ENCODE measurements around the gene AP3M1. TPM values are rescaled to one million over a fixed set of nuclear protein-coding genes. Genes with fewer than 3 reads are reported as not detected.
"Not testable (repeated sequence)": the region's sequence is repeated elsewhere in the genome, so short reads cannot be mapped to it uniquely, and the experiment has no call there.

Gene AP3M1
- total RNA-seq, 4 donors from 2014 or later: 19.7 to 24.7 (median 21.1) TPM

GRCh38 chr10:74151879-74152722, 1.5 kb upstream of the AP3M1 start:
- no peaks in the 10 kb centered on the region for H3K9me3 ChIP-seq
- H3K36me3 ChIP-seq: no peaks in the 10 kb centered on the region
- TF ChIP-seq CTCF (IDR thresholded peaks at IDR 0.05) (no peak), POLR2A (IDR thresholded peaks at IDR 0.05) (no peak), EP300 (IDR thresholded peaks at IDR 0.05) (no peak), POLR2AphosphoS5 (IDR thresholded peaks at IDR 0.05) (no peak)
- peak overlapping the region; percentile 84 for H3K4me3 ChIP-seq
- peak overlapping the region; percentile 95 for H3K27ac ChIP-seq
- DNase-seq (ENCODE audit: low spot score in 2 of 2): no peak
- 17% methylated on average over 5 of the region's 5 CpGs for WGBS
- no peaks in the 10 kb centered on the region for H3K27me3 ChIP-seq
- peaks cover 38% of the 10 kb centered on the region for H3K4me1 ChIP-seq

- H3K4me3 ChIP-seq: peak within 1 kb of the TSS; percentile 84
- peak; percentile 100 for DNase-seq (ENCODE audit: low spot score in 2 of 2)
- no peaks in the 10 kb centered on the region for H3K27me3 ChIP-seq
- H3K4me1 ChIP-seq: peaks cover 38% of the 10 kb centered on the region
- H3K36me3 ChIP-seq: no peaks in the 10 kb centered on the region
- no peaks in the 10 kb centered on the region for H3K9me3 ChIP-seq
- peak within 1 kb of the TSS; percentile 95 for H3K27ac ChIP-seq
- no peak for TF ChIP-seq CTCF (IDR thresholded peaks at IDR 0.05)
- no peak for TF ChIP-seq POLR2A (IDR thresholded peaks at IDR 0.05)
- TF ChIP-seq POLR2AphosphoS5 (IDR thresholded peaks at IDR 0.05): peak in 1 of 3 donors; percentile 6
- TF ChIP-seq EP300 (IDR thresholded peaks at IDR 0.05): no peak
- under 1% methylated on average over 37 of the region's 57 CpGs for WGBS
These were observed 606 bp upstream of the AP3M1 start, which contains the start of gene ADK for GRCh38 chr10:74150990-74151878. ADK (plus strand) TSS chr10:74151221; CDS start chr10:74151279, 58 bp downstream.

GRCh38 chr10:74146980-74147379, 3.6 kb downstream of the AP3M1 start:
- not testable (repeated sequence) for H3K9me3 ChIP-seq; H3K27me3 ChIP-seq; H3K27ac ChIP-seq; H3K4me3 ChIP-seq; H3K36me3 ChIP-seq; DNase-seq (ENCODE audit: low spot score in 2 of 2)
- whole genome bisulfite sequencing: 92% methylated on average over 10 of the region's 10 CpGs
- peaks cover 34% of the 10 kb centered on the region for H3K4me1 ChIP-seq

GRCh38 chr10:74145133-74145532, 5.5 kb downstream of the AP3M1 start:
- 20% methylated on average over 2 of the region's 2 CpGs for WGBS
- H3K27ac ChIP-seq: no peak overlapping the region
- H3K9me3 ChIP-seq: no peaks in the 10 kb centered on the region
- peaks cover under 1% of the 10 kb centered on the region for H3K36me3 ChIP-seq
- no peaks in the 10 kb centered on the region for H3K27me3 ChIP-seq
- TF ChIP-seq CTCF (IDR thresholded peaks at IDR 0.05) (no peak), POLR2AphosphoS5 (IDR thresholded peaks at IDR 0.05) (no peak), EP300 (IDR thresholded peaks at IDR 0.05) (no peak), POLR2A (IDR thresholded peaks at IDR 0.05) (no peak)
- no peak overlapping the region for H3K4me3 ChIP-seq
- H3K4me1 ChIP-seq: peaks cover 29% of the 10 kb centered on the region
- no peak for DNase-seq (ENCODE audit: low spot score in 2 of 2)

GRCh38 chr10:74140553-74140952, 10.1 kb downstream of the AP3M1 start:
- H3K27me3 ChIP-seq: no peaks in the 10 kb centered on the region
- no peaks in the 10 kb centered on the region for H3K9me3 ChIP-seq
- WGBS: 74% methylated on average over 2 of the region's 2 CpGs
- H3K4me3 ChIP-seq: no peak overlapping the region
- H3K27ac ChIP-seq: no peak overlapping the region
- TF ChIP-seq CTCF (IDR thresholded peaks at IDR 0.05) (no peak), POLR2AphosphoS5 (IDR thresholded peaks at IDR 0.05) (no peak), POLR2A (IDR thresholded peaks at IDR 0.05) (no peak), EP300 (IDR thresholded peaks at IDR 0.05) (no peak)
- H3K4me1 ChIP-seq: peaks cover 11% of the 10 kb centered on the region
- no peak for DNase-seq (ENCODE audit: low spot score in 2 of 2)
- peaks cover 29% of the 10 kb centered on the region for H3K36me3 ChIP-seq

Measured in suprapubic skin (tissue), 4 donors.